SK-N-SH treated with all-trans-retinoic acid at 6 μM for 48 hours (cell line): ENCODE measurements around the gene RHBDD1.

Source experiments
- ATAC-seq: fragments of 200-7000 bp; cut with Tn5 transposase; 3 replicates; pipeline ENCODE4 v1.9.1; 2020; ENCODE audit warnings: mild to moderate bottlenecking, moderate library complexity
- ARNTL ChIP-seq: fragments of 450-650 bp; formaldehyde crosslinking; IDR thresholded peaks from 2 replicates; pipeline ENCODE4 v1.5.0; 2020; ENCODE audit warnings: low read depth, mild to moderate bottlenecking, moderate library complexity, borderline replicate concordance
- BACH2 ChIP-seq: fragments of 250-450 bp; sonication (Bioruptor Pico); IDR thresholded peaks from 2 replicates; pipeline ENCODE4 v1.9.0; 2021; ENCODE audit warnings: mild to moderate bottlenecking, borderline replicate concordance
- CSDC2 ChIP-seq: fragments of 250-450 bp; sonication (Bioruptor Pico); IDR thresholded peaks from 2 replicates; pipeline ENCODE4 v1.5.0; 2020; ENCODE audit warnings: mild to moderate bottlenecking, moderate library complexity
- CSRNP3 ChIP-seq: fragments of 250-450 bp; sonication (Bioruptor Pico); IDR thresholded peaks from 2 replicates; pipeline ENCODE4 v1.5.1; 2021; ENCODE audit warnings: mild to moderate bottlenecking, moderate library complexity
- ESRRG ChIP-seq: fragments of 250-450 bp; sonication (Bioruptor Pico); IDR thresholded peaks from 2 replicates; pipeline ENCODE4 v1.6.1; 2021; ENCODE audit warnings: mild to moderate bottlenecking
- GLIS3 ChIP-seq: fragments of 250-450 bp; sonication (Bioruptor Pico); IDR thresholded peaks from 2 replicates; pipeline ENCODE4 v1.5.0; 2020; ENCODE audit warnings: mild to moderate bottlenecking, moderate library complexity
- ISL1 ChIP-seq: fragments of 250-450 bp; sonication (Bioruptor Pico); IDR thresholded peaks from 2 replicates; pipeline ENCODE4 v2.1.2; 2022; ENCODE audit warnings: mild to moderate bottlenecking, moderate library complexity
- PATZ1 ChIP-seq: fragments of 250-450 bp; sonication (Bioruptor Pico); IDR thresholded peaks from 2 replicates; pipeline ENCODE4 v1.8.0; 2020; ENCODE audit warnings: mild to moderate bottlenecking, moderate library complexity, borderline replicate concordance
- POU6F1 ChIP-seq: fragments of 250-450 bp; sonication (Bioruptor Pico); IDR thresholded peaks from 2 replicates; pipeline ENCODE4 v1.8.0; 2021; ENCODE audit warnings: low read depth, mild to moderate bottlenecking, moderate library complexity, borderline replicate concordance
- PPARA ChIP-seq: fragments of 250-450 bp; sonication (Bioruptor Pico); IDR thresholded peaks from 2 replicates; pipeline ENCODE4 v1.5.0; 2020; ENCODE audit warnings: mild to moderate bottlenecking, borderline replicate concordance
- RARB ChIP-seq: fragments of 250-450 bp; sonication (Bioruptor Pico); IDR thresholded peaks from 2 replicates; pipeline ENCODE4 v1.8.0; 2021; ENCODE audit warnings: mild to moderate bottlenecking, moderate library complexity
- SNAI2 ChIP-seq: fragments of 250-450 bp; sonication (Bioruptor Pico); IDR thresholded peaks from 2 replicates; pipeline ENCODE4 v1.5.0; 2020; ENCODE audit warnings: mild to moderate bottlenecking, moderate library complexity
- TCF4 ChIP-seq: fragments of 250-450 bp; sonication (Bioruptor Pico); IDR thresholded peaks from 2 replicates; pipeline ENCODE4 v1.8.0; 2021; ENCODE audit warnings: mild to moderate bottlenecking, moderate library complexity, borderline replicate concordance
- TOX ChIP-seq: fragments of 250-450 bp; sonication (Bioruptor Pico); IDR thresholded peaks from 2 replicates; pipeline ENCODE4 v1.8.0; 2021; ENCODE audit warnings: mild to moderate bottlenecking, moderate library complexity, borderline replicate concordance
- TSHZ2 ChIP-seq: fragments of 250-450 bp; sonication (Bioruptor Pico); IDR thresholded peaks from 2 replicates; pipeline ENCODE4 v1.5.0; 2020; ENCODE audit warnings: mild to moderate bottlenecking, moderate library complexity
- ZC3H10 ChIP-seq: fragments of 250-450 bp; sonication (Bioruptor Pico); IDR thresholded peaks from 2 replicates; pipeline ENCODE4 v1.5.1; 2021; ENCODE audit warnings: mild to moderate bottlenecking, moderate library complexity
- ZFP3 ChIP-seq: fragments of 250-450 bp; sonication (Bioruptor Pico); IDR thresholded peaks from 2 replicates; pipeline ENCODE4 v1.5.0; 2020; ENCODE audit warnings: mild to moderate bottlenecking, moderate library complexity
- ZFP30 ChIP-seq: fragments of 450-650 bp; formaldehyde crosslinking; IDR thresholded peaks from 2 replicates; pipeline ENCODE4 v1.5.0; 2022; ENCODE audit warnings: mild to moderate bottlenecking, moderate library complexity
- ZNF565 ChIP-seq: fragments of 450-650 bp; formaldehyde crosslinking; conservative IDR thresholded peaks from 2 replicates; pipeline ENCODE4 v1.5.0; 2020; ENCODE audit warnings: low read depth, mild to moderate bottlenecking, moderate library complexity
- ZNF70 ChIP-seq: fragments of 450-650 bp; formaldehyde crosslinking; IDR thresholded peaks from 2 replicates; pipeline ENCODE4 v1.5.0; 2020; ENCODE audit warnings: mild to moderate bottlenecking, moderate library complexity
- ZNF8 ChIP-seq: fragments of 450-650 bp; formaldehyde crosslinking; IDR thresholded peaks from 2 replicates; pipeline ENCODE4 v1.5.0; 2020; ENCODE audit warnings: mild to moderate bottlenecking, moderate library complexity

Gene RHBDD1

GRCh38 chr2:226898897-226899296 is 63.0 kb downstream of the RHBDD1 start:
- ATAC-seq = no peak
- TF ChIP-seq ARNTL (CRISPR knock-in tag) = no peak
- no peak for TF ChIP-seq ZFP3 (CRISPR knock-in tag)
- TF ChIP-seq ZC3H10 (CRISPR knock-in tag) = no peak
- TF ChIP-seq BACH2 = no peak
- no peak for TF ChIP-seq PATZ1 (CRISPR knock-in tag)
- TF ChIP-seq ZNF8 (CRISPR knock-in tag) = no peak
- TF ChIP-seq TCF4 (CRISPR knock-in tag) = no peak
- TF ChIP-seq ZNF70 (CRISPR knock-in tag) = no peak
- TF ChIP-seq RARB = no peak
- TF ChIP-seq CSDC2 (CRISPR knock-in tag) = no peak
- no peak for TF ChIP-seq ISL1 (CRISPR knock-in tag)
- no peak for TF ChIP-seq ESRRG (CRISPR knock-in tag)
- TF ChIP-seq ZNF565 (CRISPR knock-in tag) = no peak
- TF ChIP-seq POU6F1 (CRISPR knock-in tag) = no peak
- TF ChIP-seq CSRNP3 (CRISPR knock-in tag) = no peak
- TF ChIP-seq ZFP30 (CRISPR knock-in tag) = no peak

GRCh38 chr2:226902041-226902966 is 66.5 kb downstream of the RHBDD1 start:
- peak; percentile 29; the same call in 2 of the 3 replicates for ATAC-seq
- TF ChIP-seq ZFP3 (CRISPR knock-in tag) (0 out of 2 replicates have a peak, but pooled peaks have one; percentile 38), ISL1 (CRISPR knock-in tag) (peak; percentile 83), ZC3H10 (CRISPR knock-in tag) (no peak)

- TF ChIP-seq ARNTL (CRISPR knock-in tag) (no peak), ZNF565 (CRISPR knock-in tag) (no peak), SNAI2 (CRISPR knock-in tag) (no peak), PPARA (CRISPR knock-in tag) (no peak), ZFP3 (CRISPR knock-in tag) (no peak), ZC3H10 (CRISPR knock-in tag) (no peak), BACH2 (no peak), TCF4 (CRISPR knock-in tag) (no peak), ISL1 (CRISPR knock-in tag) (no peak), ZFP30 (CRISPR knock-in tag) (no peak)
- TF ChIP-seq, all 23 proteins: peak for 0
- peak; percentile 95 for ATAC-seq
Observed at GRCh38 chr2:226903179-226903578, 67.3 kb downstream of the RHBDD1 start.

GRCh38 chr2:226904592-226904991 is 68.7 kb downstream of the RHBDD1 start:
- no peak for ATAC-seq
- TF ChIP-seq TSHZ2 (CRISPR knock-in tag) = no peak
- no peak for TF ChIP-seq RARB
- no peak for TF ChIP-seq ISL1 (CRISPR knock-in tag)
- no peak for TF ChIP-seq TOX (CRISPR knock-in tag)
- TF ChIP-seq ZNF565 (CRISPR knock-in tag) = no peak
- TF ChIP-seq ZFP30 (CRISPR knock-in tag) = no peak
- TF ChIP-seq PATZ1 (CRISPR knock-in tag) = no peak
- TF ChIP-seq GLIS3 (CRISPR knock-in tag) = no peak
- TF ChIP-seq TCF4 (CRISPR knock-in tag) = no peak
- no peak for TF ChIP-seq BACH2
- no peak for TF ChIP-seq ARNTL (CRISPR knock-in tag)
- no peak for TF ChIP-seq CSDC2 (CRISPR knock-in tag)
- TF ChIP-seq PPARA (CRISPR knock-in tag) = no peak
- TF ChIP-seq CSRNP3 (CRISPR knock-in tag) = no peak
- no peak for TF ChIP-seq ZFP3 (CRISPR knock-in tag)
